ENCODE data around the gene METTL27. TPM values are rescaled to one million over a fixed set of nuclear protein-coding genes. Genes with fewer than 3 reads are reported as not detected.

Gene METTL27
- total RNA-seq, 1 donor from 2014 or later: 10.5 TPM

DNA sequence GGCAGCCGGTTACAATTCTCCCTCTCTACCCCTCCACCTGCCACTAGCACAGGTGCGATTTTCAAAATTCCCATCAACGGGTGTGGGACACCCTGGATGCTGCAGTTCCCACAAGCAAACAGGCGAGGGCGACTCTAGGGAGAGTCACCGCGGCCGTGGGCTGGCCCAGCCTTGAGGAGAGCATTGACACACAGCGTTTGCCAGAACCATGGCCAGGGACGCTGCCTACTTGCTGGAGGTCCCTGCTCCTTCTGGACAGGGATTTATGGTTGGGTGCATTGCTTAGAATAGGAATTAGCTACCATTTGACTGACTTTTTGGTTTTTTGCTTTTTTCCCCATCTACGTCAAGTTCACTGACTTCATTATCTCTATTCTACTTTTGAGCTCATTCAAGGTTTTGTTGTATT, 30.6 kb downstream of the METTL27 start:
- no peaks in the 10 kb centered on the region for H3K36me3 Mint-ChIP-seq
- H3K9me3 Mint-ChIP-seq: no peaks in the 10 kb centered on the region
- TF ChIP-seq EZH2 (IDR thresholded peaks at IDR 0.05) (no peak), EZH2phosphoT487 (IDR thresholded peaks at IDR 0.05) (no peak)
- TF ChIP-seq, protein P1, sequence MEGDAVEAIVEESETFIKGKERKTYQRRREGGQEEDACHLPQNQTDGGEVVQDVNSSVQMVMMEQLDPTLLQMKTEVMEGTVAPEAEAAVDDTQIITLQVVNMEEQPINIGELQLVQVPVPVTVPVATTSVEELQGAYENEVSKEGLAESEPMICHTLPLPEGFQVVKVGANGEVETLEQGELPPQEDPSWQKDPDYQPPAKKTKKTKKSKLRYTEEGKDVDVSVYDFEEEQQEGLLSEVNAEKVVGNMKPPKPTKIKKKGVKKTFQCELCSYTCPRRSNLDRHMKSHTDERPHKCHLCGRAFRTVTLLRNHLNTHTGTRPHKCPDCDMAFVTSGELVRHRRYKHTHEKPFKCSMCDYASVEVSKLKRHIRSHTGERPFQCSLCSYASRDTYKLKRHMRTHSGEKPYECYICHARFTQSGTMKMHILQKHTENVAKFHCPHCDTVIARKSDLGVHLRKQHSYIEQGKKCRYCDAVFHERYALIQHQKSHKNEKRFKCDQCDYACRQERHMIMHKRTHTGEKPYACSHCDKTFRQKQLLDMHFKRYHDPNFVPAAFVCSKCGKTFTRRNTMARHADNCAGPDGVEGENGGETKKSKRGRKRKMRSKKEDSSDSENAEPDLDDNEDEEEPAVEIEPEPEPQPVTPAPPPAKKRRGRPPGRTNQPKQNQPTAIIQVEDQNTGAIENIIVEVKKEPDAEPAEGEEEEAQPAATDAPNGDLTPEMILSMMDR (IDR thresholded peaks at IDR 0.05): peak; percentile 76
- no peak overlapping the region for H3K27ac Mint-ChIP-seq
- no peaks in the 10 kb centered on the region for H4K20me1 ChIP-seq (ENCODE audit: low read depth)
- no peak overlapping the region for H3K4me3 ChIP-seq
- peaks cover 3% of the 10 kb centered on the region for H3K27me3 Mint-ChIP-seq (ENCODE audit: insufficient read depth, low read depth)
- peak; percentile 81 for DNase-seq (ENCODE audit: low spot score)
- no peak overlapping the region for H2AFZ ChIP-seq (replicated peaks)
- H3K4me3 Mint-ChIP-seq: peak overlapping the region; percentile 59
- no peaks in the 10 kb centered on the region for H3K9me3 ChIP-seq (ENCODE audit: low read depth)
- H3K27me3 ChIP-seq: no peaks in the 10 kb centered on the region
- peaks cover 5% of the 10 kb centered on the region for H3K4me1 Mint-ChIP-seq
- peaks cover 8% of the 10 kb centered on the region for H3K4me1 ChIP-seq
- no peak overlapping the region for H3K27ac ChIP-seq
- no peaks in the 10 kb centered on the region for H3K79me2 ChIP-seq (ENCODE audit: low read depth)
- no peaks in the 10 kb centered on the region for H3K36me3 ChIP-seq
- peaks cover 7% of the 10 kb centered on the region for H3F3A ChIP-seq (ENCODE audit: low read depth)
- no peak overlapping the region for H3K4me2 ChIP-seq
- H3K9ac ChIP-seq: no peak overlapping the region

DNA sequence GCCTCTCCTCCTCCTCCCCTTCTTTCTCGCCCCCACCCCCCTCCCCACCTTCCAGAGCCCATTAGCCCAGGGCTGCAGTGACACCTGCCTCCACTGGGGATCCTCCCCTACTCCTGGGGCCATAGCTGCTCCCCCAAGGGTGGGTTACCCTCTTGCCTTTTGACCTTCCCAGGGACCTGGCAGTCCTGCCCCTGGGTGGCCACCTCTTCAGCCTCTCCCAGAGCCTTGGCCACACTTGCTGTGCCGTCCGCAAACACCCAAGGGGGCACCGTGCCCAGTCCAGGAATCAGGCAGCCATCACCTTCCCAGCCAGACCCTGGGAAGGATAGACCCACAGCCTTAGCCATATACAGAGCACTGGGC, 31.3 kb downstream of the METTL27 start:
- DNase-seq (ENCODE audit: low spot score): peak; percentile 22
- H3K79me2 ChIP-seq (ENCODE audit: low read depth): no peaks in the 10 kb centered on the region
- Mint-ChIP-seq H3K9me3 (no peaks in the 10 kb centered on the region), H3K27me3 (ENCODE audit: insufficient read depth, low read depth) (peaks cover 3% of the 10 kb centered on the region), H3K36me3 (no peaks in the 10 kb centered on the region), H3K27ac (no peak overlapping the region), H3K4me1 (peaks cover 5% of the 10 kb centered on the region), H3K4me3 (no peak overlapping the region)
- H3K9ac ChIP-seq: no peak overlapping the region
- no peak overlapping the region for H2AFZ ChIP-seq (replicated peaks)
- TF ChIP-seq, protein P1 (IDR thresholded peaks at IDR 0.05): no peak
- no peak for TF ChIP-seq EZH2phosphoT487 (IDR thresholded peaks at IDR 0.05)
- no peak for TF ChIP-seq EZH2 (IDR thresholded peaks at IDR 0.05)
- no peaks in the 10 kb centered on the region for H3K27me3 ChIP-seq
- no peaks in the 10 kb centered on the region for H4K20me1 ChIP-seq (ENCODE audit: low read depth)
- H3K9me3 ChIP-seq (ENCODE audit: low read depth): no peaks in the 10 kb centered on the region
- H3K27ac ChIP-seq: no peak overlapping the region
- peaks cover 8% of the 10 kb centered on the region for H3K4me1 ChIP-seq
- no peak overlapping the region for H3K4me2 ChIP-seq
- no peak overlapping the region for H3K4me3 ChIP-seq
- peaks cover 7% of the 10 kb centered on the region for H3F3A ChIP-seq (ENCODE audit: low read depth)
- no peaks in the 10 kb centered on the region for H3K36me3 ChIP-seq

DNA sequence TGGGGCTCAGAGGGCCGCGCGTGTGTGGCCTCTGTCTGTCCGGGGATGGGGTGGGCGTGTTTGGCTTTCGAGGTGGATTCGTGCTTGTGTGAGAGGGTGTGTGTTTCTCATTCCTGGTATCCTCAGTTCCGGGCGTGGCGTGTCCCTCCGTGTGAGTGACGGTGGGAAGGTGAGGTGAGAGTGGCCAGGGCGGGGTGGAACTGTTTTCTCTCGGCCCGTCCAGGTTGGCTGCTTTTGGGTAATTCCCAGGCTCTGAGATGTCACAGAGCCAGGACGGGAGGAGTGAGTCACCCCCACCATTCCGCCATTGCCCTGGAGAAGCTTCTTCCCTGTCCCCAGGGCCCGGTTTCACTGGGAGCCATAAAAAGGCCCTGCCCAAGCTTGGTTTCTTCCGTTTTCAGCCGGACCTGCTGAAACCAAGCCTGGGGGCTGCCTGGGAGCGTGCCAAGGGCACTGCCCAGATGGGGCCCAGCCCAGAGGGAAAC, 32.8 kb downstream of the METTL27 start:
- Mint-ChIP-seq H3K27me3 (ENCODE audit: insufficient read depth, low read depth) (peaks cover 3% of the 10 kb centered on the region), H3K27ac (no peak overlapping the region), H3K36me3 (no peaks in the 10 kb centered on the region), H3K4me1 (peaks cover 5% of the 10 kb centered on the region), H3K4me3 (no peak overlapping the region), H3K9me3 (no peaks in the 10 kb centered on the region)
- Histone ChIP-seq H3K4me2 (no peak overlapping the region), H3K79me2 (ENCODE audit: low read depth) (no peaks in the 10 kb centered on the region), H3K4me1 (peaks cover 8% of the 10 kb centered on the region), H4K20me1 (ENCODE audit: low read depth) (no peaks in the 10 kb centered on the region), H3F3A (ENCODE audit: low read depth) (peaks cover 7% of the 10 kb centered on the region), H3K36me3 (no peaks in the 10 kb centered on the region), H3K27ac (no peak overlapping the region), H3K27me3 (no peaks in the 10 kb centered on the region), H3K9ac (no peak overlapping the region), H2AFZ (replicated peaks) (no peak overlapping the region), H3K4me3 (no peak overlapping the region), H3K9me3 (ENCODE audit: low read depth) (no peaks in the 10 kb centered on the region)
- TF ChIP-seq EZH2 (IDR thresholded peaks at IDR 0.05): no peak
- TF ChIP-seq, protein P1 (IDR thresholded peaks at IDR 0.05): no peak
- no peak for TF ChIP-seq EZH2phosphoT487 (IDR thresholded peaks at IDR 0.05)
- no peak for DNase-seq (ENCODE audit: low spot score)

Data from neural progenitor cell (in vitro differentiated cells).